ENCODE results near the gene RCOR2. TPM values are rescaled to one million over a fixed set of nuclear protein-coding genes. Genes with fewer than 3 reads are reported as not detected.

Gene RCOR2
- total RNA-seq, 1 experiment from 2014 or later = 3.4 TPM

DNA sequence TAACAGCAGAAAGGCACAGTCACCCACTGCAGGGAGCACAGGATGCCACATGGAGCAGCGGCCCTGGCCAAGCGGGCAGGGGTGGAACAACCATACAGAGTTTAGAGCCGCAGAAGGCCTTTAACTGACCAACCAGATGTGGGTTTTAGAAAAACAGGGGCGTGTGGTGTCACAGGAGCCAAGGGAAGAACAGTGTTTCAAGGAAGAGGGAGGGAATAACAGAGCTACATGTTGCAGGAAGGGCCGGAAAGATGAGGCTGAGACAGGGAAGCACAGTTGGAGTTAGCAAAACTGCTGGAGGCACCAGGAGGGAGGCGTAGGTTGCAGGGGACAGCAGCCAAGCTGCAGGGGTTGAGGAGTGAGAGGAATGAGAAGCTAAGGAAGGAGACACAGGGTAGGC, 14.1 kb upstream of the RCOR2 start:
- Histone ChIP-seq H3K27me3 (ENCODE audit: insufficient read depth, low read depth) (no peaks in the 10 kb centered on the region), H3F3A (ENCODE audit: insufficient read depth, low read depth) (peaks cover 4% of the 10 kb centered on the region; the same call in 1 of the 2 replicates), H3K9me2 (ENCODE audit: insufficient read depth) (no peaks in the 10 kb centered on the region), H3K27ac (no peak overlapping the region), H3K4me3 (no peak overlapping the region), H4K20me1 (ENCODE audit: insufficient read depth) (no peaks in the 10 kb centered on the region), H3K79me2 (ENCODE audit: low read depth) (no peaks in the 10 kb centered on the region), H3K4me2 (no peak overlapping the region), H3K36me3 (ENCODE audit: low read depth) (no peaks in the 10 kb centered on the region), H3K4me1 (replicated peaks; ENCODE audit: insufficient read depth) (peaks cover 20% of the 10 kb centered on the region), H3K9me3 (ENCODE audit: insufficient read depth, low read depth) (no peaks in the 10 kb centered on the region), H2AFZ (no peak overlapping the region)
- TF ChIP-seq, protein P1, sequence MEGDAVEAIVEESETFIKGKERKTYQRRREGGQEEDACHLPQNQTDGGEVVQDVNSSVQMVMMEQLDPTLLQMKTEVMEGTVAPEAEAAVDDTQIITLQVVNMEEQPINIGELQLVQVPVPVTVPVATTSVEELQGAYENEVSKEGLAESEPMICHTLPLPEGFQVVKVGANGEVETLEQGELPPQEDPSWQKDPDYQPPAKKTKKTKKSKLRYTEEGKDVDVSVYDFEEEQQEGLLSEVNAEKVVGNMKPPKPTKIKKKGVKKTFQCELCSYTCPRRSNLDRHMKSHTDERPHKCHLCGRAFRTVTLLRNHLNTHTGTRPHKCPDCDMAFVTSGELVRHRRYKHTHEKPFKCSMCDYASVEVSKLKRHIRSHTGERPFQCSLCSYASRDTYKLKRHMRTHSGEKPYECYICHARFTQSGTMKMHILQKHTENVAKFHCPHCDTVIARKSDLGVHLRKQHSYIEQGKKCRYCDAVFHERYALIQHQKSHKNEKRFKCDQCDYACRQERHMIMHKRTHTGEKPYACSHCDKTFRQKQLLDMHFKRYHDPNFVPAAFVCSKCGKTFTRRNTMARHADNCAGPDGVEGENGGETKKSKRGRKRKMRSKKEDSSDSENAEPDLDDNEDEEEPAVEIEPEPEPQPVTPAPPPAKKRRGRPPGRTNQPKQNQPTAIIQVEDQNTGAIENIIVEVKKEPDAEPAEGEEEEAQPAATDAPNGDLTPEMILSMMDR (conservative IDR thresholded peaks at IDR 0.05) = no peak
- TF ChIP-seq EZH2 (IDR thresholded peaks at IDR 0.05; ENCODE audit: low read depth) = no peak
- ChIA-PET POLR2A (ENCODE audit: unreplicated experiment) (no interaction called here), CTCF (no interaction called here)
- BruUV-seq (replicated peaks) = no TSS peak
- DNase-seq = no peak
- intact Hi-C loops (cut with micrococcal nuclease; ENCODE audit: unreplicated experiment) = loop anchor here (10.0 kb wide), 1 partner anchor 256 kb away; the partner anchor contains the start of gene ATL3

DNA sequence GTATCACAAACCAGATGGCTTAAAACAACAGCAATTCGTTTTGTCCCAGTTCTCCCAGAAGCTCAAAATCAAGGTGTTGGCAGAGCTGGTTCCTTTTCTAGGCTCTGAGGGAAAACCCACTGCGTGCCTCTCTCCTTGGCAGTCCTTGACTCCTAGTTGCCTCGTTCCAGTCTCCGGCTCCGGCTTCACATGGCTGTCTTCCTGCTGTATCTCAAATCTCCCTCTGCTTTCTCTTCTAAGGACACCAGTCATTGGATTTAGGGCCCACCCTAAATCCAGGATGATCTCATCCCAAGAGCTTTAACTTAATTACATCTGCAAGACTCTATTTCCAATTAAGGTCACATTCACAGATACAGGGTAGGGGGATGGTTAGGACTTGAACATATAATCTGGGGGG, 12.7 kb upstream of the RCOR2 start:
- Histone ChIP-seq H3K9me3 (ENCODE audit: insufficient read depth, low read depth) (no peaks in the 10 kb centered on the region), H3F3A (ENCODE audit: insufficient read depth, low read depth) (no peaks in the 10 kb centered on the region; the same call in 1 of the 2 replicates), H3K27ac (no peak overlapping the region), H3K9me2 (ENCODE audit: insufficient read depth) (no peaks in the 10 kb centered on the region), H3K4me1 (replicated peaks; ENCODE audit: insufficient read depth) (peaks cover 7% of the 10 kb centered on the region; the same call in 1 of the 2 replicates), H4K20me1 (ENCODE audit: insufficient read depth) (no peaks in the 10 kb centered on the region), H3K36me3 (ENCODE audit: low read depth) (no peaks in the 10 kb centered on the region), H3K4me2 (no peak overlapping the region), H3K79me2 (ENCODE audit: low read depth) (no peaks in the 10 kb centered on the region), H3K27me3 (ENCODE audit: insufficient read depth, low read depth) (no peaks in the 10 kb centered on the region), H2AFZ (no peak overlapping the region), H3K4me3 (no peak overlapping the region)
- CTCF ChIA-PET = interaction anchor here (0.7 kb wide), 1 partner anchor 179 kb away, joined by 3 read pairs; no protein-coding TSS in a partner anchor
- BruUV-seq (replicated peaks) = no TSS peak
- intact Hi-C loops (cut with micrococcal nuclease; ENCODE audit: unreplicated experiment) = loop anchor here (10.0 kb wide), 1 partner anchor 255 kb away; the partner anchor contains the start of gene ATL3
- POLR2A ChIA-PET (ENCODE audit: unreplicated experiment) = no interaction called here
- TF ChIP-seq EZH2 (IDR thresholded peaks at IDR 0.05; ENCODE audit: low read depth) = no peak
- TF ChIP-seq, protein P1 (conservative IDR thresholded peaks at IDR 0.05) = no peak
- DNase-seq = no peak

DNA sequence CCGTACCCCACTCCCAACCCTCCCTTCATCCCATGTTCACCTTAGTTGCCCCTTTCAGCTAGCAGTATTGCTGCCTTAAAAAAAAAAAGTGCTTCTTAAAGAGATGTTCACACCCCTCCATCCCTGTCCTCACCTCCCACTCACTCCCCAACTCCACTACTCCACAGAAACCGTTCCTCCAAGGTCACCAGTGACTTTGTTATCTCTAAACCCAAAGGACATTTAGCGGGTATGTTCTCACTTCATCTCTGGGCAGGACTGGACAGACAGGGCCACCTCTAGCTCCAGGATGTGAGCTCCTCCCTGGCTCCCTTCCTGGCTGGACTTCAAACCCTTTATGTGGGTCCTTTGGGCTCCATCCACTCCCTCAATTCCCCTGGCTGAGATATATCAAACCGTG, 6.4 kb upstream of the RCOR2 start:
- TF ChIP-seq EZH2 (IDR thresholded peaks at IDR 0.05; ENCODE audit: low read depth) = no peak
- TF ChIP-seq, protein P1 (conservative IDR thresholded peaks at IDR 0.05) = no peak
- no peaks in the 10 kb centered on the region for H3K27me3 ChIP-seq (ENCODE audit: insufficient read depth, low read depth)
- ChIA-PET POLR2A (ENCODE audit: unreplicated experiment) (interaction anchor here (0.9 kb wide), 1 partner anchor 11 kb away, joined by 6 read pairs; no protein-coding TSS in a partner anchor), CTCF (no interaction called here)
- no TSS peak for BruUV-seq (replicated peaks)
- H3F3A ChIP-seq (ENCODE audit: insufficient read depth, low read depth) = peaks cover 29% of the 10 kb centered on the region
- no peaks in the 10 kb centered on the region for H3K9me3 ChIP-seq (ENCODE audit: insufficient read depth, low read depth)
- no peak overlapping the region for H3K27ac ChIP-seq
- H2AFZ ChIP-seq = no peak overlapping the region
- intact Hi-C loops (cut with micrococcal nuclease; ENCODE audit: unreplicated experiment) = no loop called here
- H3K4me3 ChIP-seq = no peak overlapping the region
- no peaks in the 10 kb centered on the region for H3K79me2 ChIP-seq (ENCODE audit: low read depth)
- peaks cover 36% of the 10 kb centered on the region for H3K4me1 ChIP-seq (replicated peaks; ENCODE audit: insufficient read depth)
- no peak for DNase-seq
- H3K4me2 ChIP-seq = 0 out of 2 replicates have a peak overlapping the region, but pooled peaks have one; percentile 4
- no peaks in the 10 kb centered on the region for H4K20me1 ChIP-seq (ENCODE audit: insufficient read depth)
- no peaks in the 10 kb centered on the region for H3K36me3 ChIP-seq (ENCODE audit: low read depth)
- no peaks in the 10 kb centered on the region for H3K9me2 ChIP-seq (ENCODE audit: insufficient read depth)
